Esophagus (tissue), 2 donors: Measurements from ENCODE around the gene TTC12. TPM values are rescaled to one million over a fixed set of nuclear protein-coding genes. Genes with fewer than 3 reads are reported as not detected.

Experiments used
- H3K27ac ChIP-seq, 2 donors: one replicate each; pipeline ENCODE4 v1.5.1; 2013; ENCODE audit warnings: low read depth in 2 of 2, mild to moderate bottlenecking in 2 of 2, inconsistent platforms in 1 of 2, low read length in 1 of 2, moderate library complexity in 1 of 2
- H3K27me3 ChIP-seq, 2 donors: one replicate each; pipeline ENCODE4 v1.6.1; 2013; ENCODE audit warnings: low read length in 2 of 2, control low read depth in 1 of 2, mild to moderate bottlenecking in 1 of 2; ENCODE audit not compliant: insufficient read depth in 2 of 2, control insufficient read depth in 1 of 2
- H3K36me3 ChIP-seq, 2 donors: one replicate each; pipeline ENCODE4 v1.6.1; 2013; ENCODE audit warnings: low read length in 1 of 2; ENCODE audit not compliant: control insufficient read depth in 2 of 2, insufficient read depth in 2 of 2
- H3K4me1 ChIP-seq, 2 donors: one replicate each; pipeline ENCODE4 v1.6.1; 2013; ENCODE audit warnings: low read length in 1 of 2; ENCODE audit not compliant: control insufficient read depth in 2 of 2, insufficient read depth in 2 of 2
- H3K4me3 ChIP-seq, 2 donors: one replicate each; pipeline ENCODE4 v1.5.1; 2013; ENCODE audit warnings: low read length in 2 of 2, mild to moderate bottlenecking in 2 of 2, low read depth in 1 of 2, moderate library complexity in 1 of 2
- H3K9me3 ChIP-seq, 2 donors: one replicate each; pipeline ENCODE4 v1.6.1; 2013; ENCODE audit warnings: mild to moderate bottlenecking in 2 of 2, low read depth in 1 of 2, low read length in 1 of 2, moderate library complexity in 1 of 2; ENCODE audit not compliant: control insufficient read depth in 2 of 2, insufficient read depth in 1 of 2
- WGBS, 2 donors: extraction: QIAGEN DNeasy Blood & Tissue Kit; methylation state at CpG; one replicate each; pipeline ENCODE4 v1.1.7; 2013; 5-methylcytosine and 5-hydroxymethylcytosine counted together
- polyA plus RNA-seq, 2 donors: library from polyadenylated mRNA; stranded (reverse); fragments of 200-250 nt; gene quantifications; one replicate each; pipeline ENCODE4 v1.2.3, GENCODE V29; 2013
- donor health status: healthy with polysubstance abuse.
- donor health status: Bipolar disorder and iron deficiency.

Gene TTC12
- polyA plus RNA-seq, 2 donors: 3.8 to 4.9 TPM

DNA sequence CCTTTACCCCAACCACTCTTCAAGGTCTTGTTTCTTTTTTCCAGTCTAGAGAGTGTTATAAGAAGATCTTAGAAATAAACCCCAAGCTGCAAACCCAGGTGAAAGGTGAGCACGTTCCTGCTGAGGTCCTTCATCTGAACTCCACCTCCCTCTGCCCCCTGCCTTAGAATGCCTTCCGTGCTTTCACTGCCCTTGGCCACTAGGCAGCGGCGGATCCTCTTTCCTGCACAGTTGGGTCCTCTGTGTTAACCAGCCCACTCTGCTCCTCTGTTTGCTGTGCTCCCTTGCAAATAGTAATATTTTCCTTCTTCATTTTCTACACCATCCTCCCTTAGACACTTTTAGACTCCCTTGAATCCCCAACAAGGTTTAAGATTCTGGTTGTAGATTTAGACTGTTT lies 24.3 kb downstream of the TTC12 start:
- H3K9me3 ChIP-seq: no peaks in the 10 kb centered on the region
- H3K27ac ChIP-seq: no peak overlapping the region
- WGBS, 2 donors: 81 to 83% methylated on average over 4 of the region's 4 CpGs
- H3K4me1 ChIP-seq: no peaks in the 10 kb centered on the region
- H3K27me3 ChIP-seq: no peaks in the 10 kb centered on the region
- peaks cover 10 to 18% of the 10 kb centered on the region in 2 donors for H3K36me3 ChIP-seq
- no peak overlapping the region for H3K4me3 ChIP-seq

DNA sequence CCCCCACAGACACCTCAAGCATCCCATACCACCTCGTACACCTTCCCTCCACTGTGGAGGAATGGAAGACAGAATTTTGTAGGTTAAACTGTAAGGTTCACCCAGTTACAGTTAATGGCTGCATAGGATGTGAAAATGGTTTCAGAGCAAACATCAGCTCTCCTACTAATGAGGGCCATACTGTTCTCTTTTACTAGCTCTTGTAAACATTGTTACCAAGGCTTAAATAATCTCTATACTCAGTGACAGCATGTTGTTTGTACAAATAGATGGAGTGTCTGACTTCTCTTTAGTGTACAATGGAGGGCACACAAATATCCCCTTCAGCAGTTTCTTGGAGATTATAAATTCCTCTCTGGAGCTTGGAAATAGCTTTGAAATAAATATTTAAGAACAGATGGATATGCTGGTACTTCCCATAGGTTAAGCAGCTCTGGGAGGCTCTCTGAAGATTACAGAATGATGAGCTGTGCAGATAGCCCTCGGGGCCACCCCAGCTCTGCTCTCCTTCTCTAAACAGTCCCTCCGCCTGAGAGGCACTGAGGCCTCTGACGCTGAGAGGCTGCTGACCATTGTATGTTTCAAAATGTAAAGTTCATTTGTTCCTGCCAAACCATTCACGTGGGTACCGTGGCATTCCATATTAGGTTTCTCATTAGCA lies 25.7 kb downstream of the TTC12 start:
- Histone ChIP-seq H3K27me3 (no peaks in the 10 kb centered on the region), H3K9me3 (no peaks in the 10 kb centered on the region), H3K4me3 (no peak overlapping the region), H3K36me3 (peaks cover 10 to 23% of the 10 kb centered on the region in 2 donors), H3K4me1 (no peaks in the 10 kb centered on the region), H3K27ac (no peak overlapping the region)
- 76 to 78% methylated on average over 6 of the region's 6 CpGs for WGBS, 2 donors

GRCh38 chr11:113341388-113342165 lies 27.2 kb downstream of the TTC12 start:
- no peaks in the 10 kb centered on the region for H3K4me1 ChIP-seq
- H3K27ac ChIP-seq: no peak overlapping the region
- 83 to 85% methylated on average over 10 of the region's 10 CpGs for WGBS, 2 donors
- H3K27me3 ChIP-seq: no peaks in the 10 kb centered on the region
- H3K9me3 ChIP-seq: no peaks in the 10 kb centered on the region
- H3K36me3 ChIP-seq: peaks cover 10 to 23% of the 10 kb centered on the region in 2 donors
- no peak overlapping the region for H3K4me3 ChIP-seq

DNA sequence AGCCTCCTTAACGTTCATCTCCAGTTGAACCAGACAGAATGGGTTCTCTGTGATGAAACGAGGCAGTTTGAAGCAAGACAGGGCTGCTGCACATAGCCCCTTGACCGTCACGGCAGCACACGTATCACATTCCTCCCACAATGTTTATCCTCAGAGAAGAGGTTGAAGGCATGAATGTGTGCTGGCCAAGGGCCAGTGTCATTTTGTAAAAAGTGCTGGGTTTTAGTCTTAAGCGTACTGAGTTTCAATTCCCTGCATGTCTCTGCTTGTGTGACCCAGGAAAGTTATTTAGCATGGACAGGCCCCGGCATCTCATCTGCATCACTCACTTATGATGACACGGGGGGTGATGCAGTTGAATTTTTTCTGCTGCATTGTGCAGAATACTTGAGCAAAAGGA lies 31.6 kb downstream of the TTC12 start:
- H3K4me1 ChIP-seq: no peaks in the 10 kb centered on the region
- H3K27me3 ChIP-seq: no peaks in the 10 kb centered on the region
- no peak overlapping the region for H3K4me3 ChIP-seq
- no peak overlapping the region for H3K27ac ChIP-seq
- WGBS, 2 donors: 47 to 64% methylated on average over 8 of the region's 8 CpGs
- no peaks in the 10 kb centered on the region for H3K9me3 ChIP-seq
- H3K36me3 ChIP-seq: peaks cover 6 to 16% of the 10 kb centered on the region in 2 donors

- Histone ChIP-seq H3K4me1 (no peaks in the 10 kb centered on the region), H3K36me3 (peaks cover 10 to 13% of the 10 kb centered on the region in 2 donors), H3K27me3 (no peaks in the 10 kb centered on the region), H3K27ac (no peak overlapping the region), H3K4me3 (no peak overlapping the region), H3K9me3 (no peaks in the 10 kb centered on the region)
- 94 to 95% methylated on average over 3 of the region's 3 CpGs for WGBS, 2 donors
These were observed 35.1 kb downstream of the TTC12 start for GRCh38 chr11:113349528-113349927.

GRCh38 chr11:113350336-113351067 lies 36.1 kb downstream of the TTC12 start:
- no peaks in the 10 kb centered on the region for H3K27me3 ChIP-seq
- peaks cover 10 to 13% of the 10 kb centered on the region in 2 donors for H3K36me3 ChIP-seq
- H3K27ac ChIP-seq: no peak overlapping the region
- no peak overlapping the region for H3K4me3 ChIP-seq
- 87% methylated on average over 11 of the region's 11 CpGs for WGBS, 2 donors
- no peaks in the 10 kb centered on the region for H3K9me3 ChIP-seq
- H3K4me1 ChIP-seq: no peaks in the 10 kb centered on the region

- 64 to 69% methylated on average over 3 of the region's 3 CpGs for WGBS, 2 donors
- Histone ChIP-seq H3K27me3 (no peaks in the 10 kb centered on the region), H3K36me3 (peaks cover 10 to 13% of the 10 kb centered on the region in 2 donors), H3K9me3 (no peaks in the 10 kb centered on the region), H3K27ac (no peak overlapping the region), H3K4me3 (no peak overlapping the region), H3K4me1 (no peaks in the 10 kb centered on the region)
These were observed 36.7 kb downstream of the TTC12 start for GRCh38 chr11:113351068-113351450.

DNA sequence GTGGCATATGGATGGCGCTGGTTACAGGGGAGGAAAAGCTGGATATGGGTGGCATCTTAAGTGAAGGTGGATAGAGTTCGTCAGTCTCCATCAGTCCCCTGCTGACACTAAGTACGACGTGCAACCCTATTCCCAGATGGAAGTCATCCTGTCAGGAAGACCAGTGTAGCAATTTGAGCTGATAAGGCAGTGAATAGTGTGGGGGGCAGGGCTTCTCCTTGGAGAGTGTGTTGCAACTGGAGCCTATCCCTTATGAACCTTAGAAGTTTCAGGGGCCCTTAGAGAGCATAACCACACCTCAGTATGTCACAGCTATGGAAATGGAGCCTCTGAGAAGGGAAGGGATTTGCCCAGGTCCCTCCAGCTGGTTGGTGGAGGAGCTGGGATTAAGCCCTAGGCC lies 37.1 kb downstream of the TTC12 start:
- Histone ChIP-seq H3K9me3 (no peaks in the 10 kb centered on the region), H3K27ac (no peak overlapping the region), H3K36me3 (peaks cover 13% of the 10 kb centered on the region in 2 donors), H3K4me1 (no peaks in the 10 kb centered on the region), H3K27me3 (no peaks in the 10 kb centered on the region), H3K4me3 (no peak overlapping the region)
- 90 to 95% methylated on average over 4 of the region's 4 CpGs for WGBS, 2 donors

GRCh38 chr11:113356203-113356602 lies 41.8 kb downstream of the TTC12 start:
- H3K36me3 ChIP-seq: peaks cover 9 to 32% of the 10 kb centered on the region in 2 donors
- peaks cover 0 to 4% of the 10 kb centered on the region in 2 donors for H3K9me3 ChIP-seq
- no peak overlapping the region for H3K27ac ChIP-seq
- H3K4me1 ChIP-seq: no peaks in the 10 kb centered on the region
- no peak overlapping the region for H3K4me3 ChIP-seq
- WGBS, 2 donors: 95% methylated on average over 3 of the region's 3 CpGs
- H3K27me3 ChIP-seq: no peaks in the 10 kb centered on the region
